ENCODE measurements around the gene STIM1. TPM values are rescaled to one million over a fixed set of nuclear protein-coding genes. Genes with fewer than 3 reads are reported as not detected.
A peak's percentile ranks its signal among the peaks of the same experiment; 100 is the strongest.

The STIM1 gene
- total RNA-seq, 6 experiments from 2014 or later = 36.4 to 48.0 (median 40.5) TPM

- intact Hi-C loops (cut with DNase I) = no loop called here
- no peak for ATAC-seq
Measured at GRCh38 chr11:4065601-4066377, 210.3 kb downstream of the STIM1 start.

GRCh38 chr11:4066910-4067309 lies 211.4 kb downstream of the STIM1 start:
- TF ChIP-seq POLR2A (IDR thresholded peaks at IDR 0.05) (no peak), CTCF (IDR thresholded peaks at IDR 0.05) (no peak)
- Histone ChIP-seq H3K9me3 (no peaks in the 10 kb centered on the region), H3K27ac (no peak overlapping the region), H3K4me1 (no peaks in the 10 kb centered on the region), H3K4me3 (no peak overlapping the region), H3K27me3 (no peaks in the 10 kb centered on the region), H3K36me3 (peaks cover 0 to 4% (median 0%) of the 10 kb centered on the region in 4 donors)
- ATAC-seq (peak in 3 of 4 donors; percentile 15 to 43 (median 21)), DNase-seq (no peak)
- intact Hi-C loops (cut with DNase I) = no loop called here
- WGBS (ENCODE audit: insufficient coverage, low coverage, low lambda C conversion rate, missing lambda C conversion rate) = 47% methylated on average over 4 of the region's 5 CpGs

More at GRCh38 chr11:4065601-4066377, 210.3 kb downstream of the STIM1 start:
- H3K4me1 ChIP-seq = no peaks in the 10 kb centered on the region
- 86% methylated on average over 2 of the region's 2 CpGs for WGBS (ENCODE audit: insufficient coverage, low coverage, low lambda C conversion rate, missing lambda C conversion rate)
- no peaks in the 10 kb centered on the region for H3K9me3 ChIP-seq
- H3K4me3 ChIP-seq = no peak overlapping the region
- no peak overlapping the region for H3K27ac ChIP-seq
- no peak for TF ChIP-seq POLR2A (IDR thresholded peaks at IDR 0.05)
- no peak for TF ChIP-seq CTCF (IDR thresholded peaks at IDR 0.05)
- H3K36me3 ChIP-seq = peaks cover 2 to 4% (median 4%) of the 10 kb centered on the region in 4 donors
- H3K27me3 ChIP-seq = no peaks in the 10 kb centered on the region
- DNase-seq = no peak

GRCh38 chr11:4068962-4069361 lies 213.5 kb downstream of the STIM1 start:
- H3K36me3 ChIP-seq = peaks cover 0 to 12% (median 0%) of the 10 kb centered on the region in 4 donors
- H3K4me3 ChIP-seq = no peak overlapping the region
- DNase-seq (no peak), ATAC-seq (no peak)
- no peak overlapping the region for H3K27ac ChIP-seq
- no CpG with 5 or more reads among the region's 1 CpG for WGBS (ENCODE audit: insufficient coverage, low coverage, low lambda C conversion rate, missing lambda C conversion rate)
- H3K4me1 ChIP-seq = peaks cover 0 to 7% (median 0%) of the 10 kb centered on the region in 4 donors
- TF ChIP-seq CTCF (IDR thresholded peaks at IDR 0.05) = no peak
- no peak for TF ChIP-seq POLR2A (IDR thresholded peaks at IDR 0.05)
- H3K27me3 ChIP-seq = no peaks in the 10 kb centered on the region
- no peaks in the 10 kb centered on the region for H3K9me3 ChIP-seq
- intact Hi-C loops (cut with DNase I) = no loop called here

- H3K36me3 ChIP-seq = peaks cover 0 to 18% (median 0%) of the 10 kb centered on the region in 4 donors
- H3K9me3 ChIP-seq = no peaks in the 10 kb centered on the region
- intact Hi-C loops (cut with DNase I) = loop anchor here (5.0 to 10.0 kb wide), 2 partner anchors 217 to 219 kb away; partner anchors contain the start of gene STIM1 (in 1 of the 2)
- H3K4me1 ChIP-seq = peaks cover 0 to 7% (median 0%) of the 10 kb centered on the region in 4 donors
- ATAC-seq (no peak), DNase-seq (no peak)
- no peak overlapping the region for H3K4me3 ChIP-seq
- no peak for TF ChIP-seq CTCF (IDR thresholded peaks at IDR 0.05)
- TF ChIP-seq POLR2A (IDR thresholded peaks at IDR 0.05) = no peak
- no peak overlapping the region for H3K27ac ChIP-seq
- H3K27me3 ChIP-seq = no peaks in the 10 kb centered on the region
Measured at GRCh38 chr11:4071325-4071724, 215.9 kb downstream of the STIM1 start.

Data from right lobe of liver (tissue), 6 donors.